A549 (cell line): Measurements from ENCODE around the gene KRTAP19-3.

Source experiments
- MAX ChIP-seq: IDR thresholded peaks from 2 replicates; pipeline ENCODE4 v1.6.1; 2012
- RNF2 ChIP-seq: fragments of 200-600 bp; sonication (generic); IDR thresholded peaks from 2 replicates; pipeline ENCODE4 v1.6.1; 2016; ENCODE audit warnings: low read depth, mild to moderate bottlenecking, antibody characterized with exemption, moderate library complexity, borderline replicate concordance
- ZSCAN20 ChIP-seq: fragments of 250-450 bp; sonication (Bioruptor Pico); IDR thresholded peaks from 2 replicates; pipeline ENCODE4 v1.8.0; 2022; ENCODE audit warnings: mild to moderate bottlenecking, moderate library complexity

GRCh38 chr21:30479259-30479658 is 12.6 kb downstream of the KRTAP19-3 start:
- TF ChIP-seq RNF2: no peak
- no peak for TF ChIP-seq MAX
- TF ChIP-seq ZSCAN20: no peak
